SK-N-SH (cell line): ENCODE data around the gene ATP6V0C.

ENCODE experiments used
- EZH2phosphoT487 ChIP-seq: fragments of 200-600 bp; sonication (generic); IDR thresholded peaks from 2 replicates; pipeline ENCODE4 v1.6.1; 2017; ENCODE audit warnings: low read depth, mixed run types, mild to moderate bottlenecking, antibody characterized with exemption, moderate library complexity, borderline replicate concordance
- FOXM1 ChIP-seq: IDR thresholded peaks from 2 replicates; pipeline ENCODE4 v1.4.0; 2012; ENCODE audit warnings: low read depth, mild to moderate bottlenecking
- RFX5 ChIP-seq: IDR thresholded peaks from 2 replicates; pipeline ENCODE4 v1.6.1; 2012; ENCODE audit warnings: mild to moderate bottlenecking, improper control_type of control experiment, low read length
- YY1 ChIP-seq: IDR thresholded peaks from 2 replicates; pipeline ENCODE4 v1.4.0; 2012; ENCODE audit warnings: low read depth, mild to moderate bottlenecking
- ZBTB33 ChIP-seq: IDR thresholded peaks from 2 replicates; pipeline ENCODE4 v1.4.0; 2012; ENCODE audit warnings: low read depth, borderline replicate concordance
- TF ChIP-seq, protein P1 (sequence below): fragments of 200-600 bp; sonication (generic); IDR thresholded peaks from 2 replicates; pipeline ENCODE4 v1.6.1; 2017; ENCODE audit warnings: antibody characterized with exemption, mild to moderate bottlenecking, moderate library complexity

- TF ChIP-seq, protein P1, sequence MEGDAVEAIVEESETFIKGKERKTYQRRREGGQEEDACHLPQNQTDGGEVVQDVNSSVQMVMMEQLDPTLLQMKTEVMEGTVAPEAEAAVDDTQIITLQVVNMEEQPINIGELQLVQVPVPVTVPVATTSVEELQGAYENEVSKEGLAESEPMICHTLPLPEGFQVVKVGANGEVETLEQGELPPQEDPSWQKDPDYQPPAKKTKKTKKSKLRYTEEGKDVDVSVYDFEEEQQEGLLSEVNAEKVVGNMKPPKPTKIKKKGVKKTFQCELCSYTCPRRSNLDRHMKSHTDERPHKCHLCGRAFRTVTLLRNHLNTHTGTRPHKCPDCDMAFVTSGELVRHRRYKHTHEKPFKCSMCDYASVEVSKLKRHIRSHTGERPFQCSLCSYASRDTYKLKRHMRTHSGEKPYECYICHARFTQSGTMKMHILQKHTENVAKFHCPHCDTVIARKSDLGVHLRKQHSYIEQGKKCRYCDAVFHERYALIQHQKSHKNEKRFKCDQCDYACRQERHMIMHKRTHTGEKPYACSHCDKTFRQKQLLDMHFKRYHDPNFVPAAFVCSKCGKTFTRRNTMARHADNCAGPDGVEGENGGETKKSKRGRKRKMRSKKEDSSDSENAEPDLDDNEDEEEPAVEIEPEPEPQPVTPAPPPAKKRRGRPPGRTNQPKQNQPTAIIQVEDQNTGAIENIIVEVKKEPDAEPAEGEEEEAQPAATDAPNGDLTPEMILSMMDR: no peak; the same call in 1 of the 2 replicates
- no peak for TF ChIP-seq RFX5
- TF ChIP-seq ZBTB33: no peak
- TF ChIP-seq FOXM1: no peak
- TF ChIP-seq EZH2phosphoT487: no peak
- no peak for TF ChIP-seq YY1
These were observed 7.2 kb downstream of the ATP6V0C start for GRCh38 chr16:2520784-2521531.
